NCI-H1092 treated with DMSO at 0.1 percent for 48 hours (cell line): ENCODE data around the gene KIF22.

ENCODE experiments used
- DNase-seq: peaks from one replicate; lab custom pipeline; 2025; lab: John Stamatoyannopoulos, UW

Gene KIF22

GRCh38 chr16:29804020-29804419 is 13.5 kb downstream of the KIF22 start:
- no peak for DNase-seq

- DNase-seq = peak; percentile 41
Measured at GRCh38 chr16:29804455-29805231, 14.1 kb downstream of the KIF22 start.

GRCh38 chr16:29805232-29806098 is 14.9 kb downstream of the KIF22 start:
- DNase-seq = peak; percentile 98

- peak; percentile 94 for DNase-seq
Measured at GRCh38 chr16:29806099-29806579, 15.6 kb downstream of the KIF22 start, which contains the start of gene MAZ. Gene MAZ (plus strand): TSS chr16:29806529. CDS start chr16:29806702, 173 bp downstream.

GRCh38 chr16:29806641-29807425 is 16.3 kb downstream of the KIF22 start:
- DNase-seq = peak; percentile 78

GRCh38 chr16:29807426-29808218 is 17.1 kb downstream of the KIF22 start:
- DNase-seq = peak; percentile 83

- peak; percentile 56 for DNase-seq
Measured at GRCh38 chr16:29808219-29808900, 17.8 kb downstream of the KIF22 start.

GRCh38 chr16:29809031-29809747 is 18.6 kb downstream of the KIF22 start:
- DNase-seq = no peak

- DNase-seq = no peak
Measured at GRCh38 chr16:29809850-29810698, 19.5 kb downstream of the KIF22 start.

GRCh38 chr16:29810699-29811169 is 20.2 kb downstream of the KIF22 start:
- no peak for DNase-seq

GRCh38 chr16:29811170-29811895 is 20.8 kb downstream of the KIF22 start:
- peak; percentile 81 for DNase-seq

GRCh38 chr16:29811896-29812665 is 21.5 kb downstream of the KIF22 start, which contains the start of gene PRRT2:
Gene PRRT2 (plus strand): TSS chr16:29812193. CDS start chr16:29813055, 862 bp downstream.
- DNase-seq = peak; percentile 66

- DNase-seq = no peak
Measured at GRCh38 chr16:29812754-29813643, 22.4 kb downstream of the KIF22 start.

- DNase-seq = no peak
Measured at GRCh38 chr16:29813644-29814562, 23.4 kb downstream of the KIF22 start.

GRCh38 chr16:29814592-29814991 is 24.0 kb downstream of the KIF22 start:
- DNase-seq = no peak
